Gastroesophageal sphincter (tissue), 3 donors: ENCODE results near the gene DNAH11.

Experiments used
- CTCF ChIP-seq, 4 experiments: fragments of 200-600 bp in 2 of 4; fragments of 450-650 bp in 2 of 4; sonication (generic) in 1 of 4; IDR thresholded peaks; one replicate each; pipeline ENCODE4 v1.5.1; 2017 to 2019; ENCODE audit warnings: antibody characterized with exemption in 4 of 4, mild to moderate bottlenecking in 2 of 4, moderate library complexity in 2 of 4
- POLR2A ChIP-seq, 2 donors: fragments of 450-650 bp; IDR thresholded peaks; one replicate each; pipeline ENCODE4 v1.6.1; 2017; ENCODE audit warnings: antibody characterized with exemption in 2 of 2, mild to moderate bottlenecking in 2 of 2, moderate library complexity in 1 of 2
- POLR2AphosphoS5 ChIP-seq: sonication (generic); formaldehyde crosslinking; IDR thresholded peaks from one replicate; pipeline ENCODE4 v1.6.1; 2017; ENCODE audit warnings: antibody characterized with exemption

GRCh38 chr7:21706131-21706530 is 163.3 kb downstream of the DNAH11 start:
- TF ChIP-seq CTCF (IDR thresholded peaks at IDR 0.05) (no peak), POLR2AphosphoS5 (no peak), POLR2A (IDR thresholded peaks at IDR 0.05) (no peak)
